KOPT-K1 (cell line): ENCODE results near the gene SCARF2.
"Not testable (repeated sequence)": the region's sequence is repeated elsewhere in the genome, so short reads cannot be mapped to it uniquely, and the experiment has no call there.

Source experiments
- H3K27ac ChIP-seq: fragments of 200-600 bp; sonication (generic); 2 replicates; pipeline ENCODE4 v1.5.1; 2016; ENCODE audit warnings: antibody characterized with exemption, mild to moderate bottlenecking, low read depth, low read length; ENCODE audit not compliant: poor library complexity, severe bottlenecking
- H3K36me3 ChIP-seq: fragments of 200-600 bp; sonication (generic); 2 replicates; pipeline ENCODE4 v1.5.1; 2017; ENCODE audit warnings: antibody characterized with exemption, mild to moderate bottlenecking, low read length, moderate library complexity; ENCODE audit not compliant: insufficient read depth
- H3K9me3 ChIP-seq: fragments of 200-600 bp; sonication (generic); 2 replicates; pipeline ENCODE4 v1.5.1; 2017; ENCODE audit warnings: antibody characterized with exemption, low read length, mild to moderate bottlenecking; ENCODE audit not compliant: insufficient read depth, poor library complexity, severe bottlenecking

The SCARF2 gene

GRCh38 chr22:20420157-20420842 is 17.3 kb downstream of the SCARF2 start:
- Histone ChIP-seq H3K36me3 (no peaks in the 10 kb centered on the region), H3K27ac (no peak overlapping the region)

GRCh38 chr22:20419664-20419951 is 18.0 kb downstream of the SCARF2 start:
- no peaks in the 10 kb centered on the region for H3K36me3 ChIP-seq
- H3K27ac ChIP-seq, result no peak overlapping the region
- H3K9me3 ChIP-seq, result no peaks in the 10 kb centered on the region

More at GRCh38 chr22:20420157-20420842, 17.3 kb downstream of the SCARF2 start:
- H3K9me3 ChIP-seq, result no peaks in the 10 kb centered on the region

GRCh38 chr22:20418211-20418788 is 19.3 kb downstream of the SCARF2 start:
- H3K36me3 ChIP-seq, result no peaks in the 10 kb centered on the region
- no peak overlapping the region for H3K27ac ChIP-seq
- H3K9me3 ChIP-seq, result no peaks in the 10 kb centered on the region

- H3K27ac ChIP-seq, H3K36me3 ChIP-seq, H3K9me3 ChIP-seq: not testable (repeated sequence)
These were observed 21.9 kb downstream of the SCARF2 start for GRCh38 chr22:20415699-20416098.

GRCh38 chr22:20415241-20415640 is 22.4 kb downstream of the SCARF2 start:
- not testable (repeated sequence) for H3K36me3 ChIP-seq, H3K9me3 ChIP-seq, H3K27ac ChIP-seq

- Histone ChIP-seq H3K9me3 (no peaks in the 10 kb centered on the region), H3K36me3 (no peaks in the 10 kb centered on the region), H3K27ac (no peak overlapping the region)
These were observed 23.2 kb downstream of the SCARF2 start for GRCh38 chr22:20414450-20414849.

- H3K27ac ChIP-seq, result no peak overlapping the region
- no peaks in the 10 kb centered on the region for H3K9me3 ChIP-seq
- no peaks in the 10 kb centered on the region for H3K36me3 ChIP-seq
These were observed 23.6 kb downstream of the SCARF2 start for GRCh38 chr22:20414059-20414440.

GRCh38 chr22:20413217-20414058 is 24.2 kb downstream of the SCARF2 start:
- H3K27ac ChIP-seq, result no peak overlapping the region
- no peaks in the 10 kb centered on the region for H3K9me3 ChIP-seq
- H3K36me3 ChIP-seq, result no peaks in the 10 kb centered on the region

GRCh38 chr22:20412474-20413216 is 25.0 kb downstream of the SCARF2 start:
- H3K9me3 ChIP-seq, result no peaks in the 10 kb centered on the region
- H3K27ac ChIP-seq, result no peak overlapping the region
- peaks cover 5% of the 10 kb centered on the region; the same call in 1 of the 2 replicates for H3K36me3 ChIP-seq

- H3K27ac ChIP-seq, H3K9me3 ChIP-seq: not testable (repeated sequence)
- peaks cover 38% of the 10 kb centered on the region for H3K36me3 ChIP-seq
These were observed 28.2 kb downstream of the SCARF2 start for GRCh38 chr22:20409385-20409784.

GRCh38 chr22:20408891-20409290 is 28.7 kb downstream of the SCARF2 start:
- Histone ChIP-seq H3K36me3 (peaks cover 43% of the 10 kb centered on the region), H3K9me3 (no peaks in the 10 kb centered on the region), H3K27ac (no peak overlapping the region)

GRCh38 chr22:20407829-20408228 is 29.8 kb downstream of the SCARF2 start:
- H3K27ac ChIP-seq, result no peak overlapping the region
- peaks cover 53% of the 10 kb centered on the region for H3K36me3 ChIP-seq
- no peaks in the 10 kb centered on the region for H3K9me3 ChIP-seq

GRCh38 chr22:20406686-20407408 is 30.8 kb downstream of the SCARF2 start:
- H3K9me3 ChIP-seq, result no peaks in the 10 kb centered on the region
- no peak overlapping the region for H3K27ac ChIP-seq
- H3K36me3 ChIP-seq, result peaks cover 54% of the 10 kb centered on the region

GRCh38 chr22:20405931-20406685 is 31.5 kb downstream of the SCARF2 start:
- H3K9me3 ChIP-seq, result no peaks in the 10 kb centered on the region
- H3K27ac ChIP-seq, result no peak overlapping the region
- H3K36me3 ChIP-seq, result peaks cover 61% of the 10 kb centered on the region
